22Rv1 (cell line): ENCODE measurements around the gene CHMP2B.
A peak's percentile ranks its signal among the peaks of the same experiment; 100 is the strongest.

ENCODE experiments used
- H3K27ac ChIP-seq: fragments of 450-650 bp; 2 replicates; pipeline ENCODE4 v1.5.1; 2017
- CTCF ChIP-seq: fragments of 450-650 bp; IDR thresholded peaks from 2 replicates; pipeline ENCODE4 v1.5.1; 2017; ENCODE audit warnings: mild to moderate bottlenecking
- ZFX ChIP-seq: fragments of 450-650 bp; IDR thresholded peaks from 2 replicates; pipeline ENCODE4 v1.6.1; 2017; ENCODE audit warnings: antibody characterized with exemption, borderline replicate concordance

Gene CHMP2B, protein sequence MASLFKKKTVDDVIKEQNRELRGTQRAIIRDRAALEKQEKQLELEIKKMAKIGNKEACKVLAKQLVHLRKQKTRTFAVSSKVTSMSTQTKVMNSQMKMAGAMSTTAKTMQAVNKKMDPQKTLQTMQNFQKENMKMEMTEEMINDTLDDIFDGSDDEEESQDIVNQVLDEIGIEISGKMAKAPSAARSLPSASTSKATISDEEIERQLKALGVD

GRCh38 chr3:87227104-87227834 lies at the start of gene CHMP2B:
Gene CHMP2B, plus strand, starts transcription at chr3:87227309. Its CDS starts 214 bp downstream, at chr3:87227523.
- no peak for TF ChIP-seq CTCF
- TF ChIP-seq ZFX: no peak
- peak within 1 kb of the TSS; percentile 91 for H3K27ac ChIP-seq

DNA sequence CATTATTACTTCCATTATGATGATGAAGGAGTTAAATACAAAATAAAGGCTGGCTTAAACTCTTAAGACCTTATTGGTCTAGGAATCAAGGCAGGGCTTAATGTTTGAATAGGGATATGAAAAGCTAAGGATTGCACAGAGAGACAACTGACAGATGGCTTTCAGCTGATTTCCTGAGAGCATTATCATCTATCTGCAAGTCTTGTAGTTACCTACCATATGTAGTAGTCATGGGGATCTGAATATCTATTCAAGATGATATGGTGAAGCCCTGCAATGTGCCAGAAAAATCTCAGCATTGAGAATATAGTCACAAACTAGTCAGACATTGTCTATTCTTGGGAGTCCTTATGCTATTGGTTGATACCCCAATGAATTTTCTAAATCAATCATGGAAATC lies 47.5 kb upstream of the CHMP2B start:
- TF ChIP-seq CTCF (no peak), ZFX (no peak)
- no peak overlapping the region for H3K27ac ChIP-seq

- no peak overlapping the region for H3K27ac ChIP-seq
- TF ChIP-seq CTCF: no peak
- no peak for TF ChIP-seq ZFX
Measured at GRCh38 chr3:87181551-87181950, 45.6 kb upstream of the CHMP2B start.

DNA sequence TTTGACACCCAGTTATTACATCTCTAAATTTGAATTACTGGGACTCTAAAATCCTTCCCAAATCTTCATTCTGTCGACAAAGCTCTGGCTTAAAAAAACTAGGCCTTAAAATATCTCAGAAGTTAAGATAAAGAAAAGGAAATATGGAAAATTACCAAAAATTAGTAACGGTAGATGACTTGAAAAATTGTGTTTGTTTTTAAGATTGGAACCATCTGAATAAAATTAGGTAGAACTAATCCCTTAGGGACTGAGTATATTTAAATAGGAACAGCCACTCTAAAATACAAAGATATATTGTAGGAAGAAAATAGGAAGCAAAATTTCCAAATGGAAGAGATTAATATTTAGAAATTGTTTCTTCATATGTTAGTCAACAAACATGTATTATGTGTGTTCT lies 45.1 kb upstream of the CHMP2B start:
- TF ChIP-seq CTCF (no peak), ZFX (no peak)
- H3K27ac ChIP-seq: no peak overlapping the region

DNA sequence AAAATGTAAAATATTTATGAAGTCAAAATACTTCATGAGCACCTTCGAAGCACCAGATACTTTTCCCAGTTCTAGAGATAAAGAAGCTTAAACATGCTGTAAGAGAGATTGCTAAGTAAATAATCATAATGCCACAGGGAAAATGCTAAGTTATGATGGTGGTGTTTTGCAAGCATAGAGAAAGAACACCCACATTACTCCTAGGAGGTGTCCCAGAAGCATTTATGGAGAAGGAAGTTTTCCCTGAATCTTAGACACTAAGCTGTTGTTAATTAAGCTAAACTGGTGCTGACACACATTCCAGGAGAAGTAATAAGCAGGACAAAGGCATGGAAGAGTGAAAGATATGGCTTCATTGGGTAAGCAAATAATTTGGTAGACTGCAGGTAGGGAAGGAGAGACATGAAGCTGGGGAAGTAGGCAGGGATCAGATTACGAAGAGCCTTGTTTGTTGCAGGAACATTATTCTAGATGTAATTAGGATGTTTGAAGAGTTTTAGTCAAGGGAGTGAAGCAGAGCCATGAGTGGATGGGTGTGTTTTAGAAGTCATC lies 40.4 kb upstream of the CHMP2B start:
- TF ChIP-seq CTCF (no peak), ZFX (no peak)
- no peak overlapping the region for H3K27ac ChIP-seq

DNA sequence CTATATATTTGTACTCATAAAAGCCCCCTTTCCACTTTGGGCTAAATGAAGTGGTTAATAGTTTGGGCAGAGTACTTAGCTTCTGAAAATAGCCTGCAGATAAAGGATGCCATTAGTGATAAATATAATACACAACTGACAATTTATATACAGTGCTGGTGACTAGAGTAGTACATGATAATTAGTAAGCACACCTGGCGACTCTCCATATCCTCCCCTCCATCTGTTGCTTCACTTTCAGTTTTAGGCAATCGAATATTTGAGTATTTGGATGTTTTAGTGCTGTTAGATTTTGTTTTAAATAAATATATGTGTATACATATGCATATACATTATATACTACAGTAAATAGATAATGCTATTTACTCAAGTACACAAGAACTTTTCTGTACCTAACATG lies 35.9 kb upstream of the CHMP2B start:
- no peak overlapping the region for H3K27ac ChIP-seq
- TF ChIP-seq CTCF (no peak), ZFX (no peak)

DNA sequence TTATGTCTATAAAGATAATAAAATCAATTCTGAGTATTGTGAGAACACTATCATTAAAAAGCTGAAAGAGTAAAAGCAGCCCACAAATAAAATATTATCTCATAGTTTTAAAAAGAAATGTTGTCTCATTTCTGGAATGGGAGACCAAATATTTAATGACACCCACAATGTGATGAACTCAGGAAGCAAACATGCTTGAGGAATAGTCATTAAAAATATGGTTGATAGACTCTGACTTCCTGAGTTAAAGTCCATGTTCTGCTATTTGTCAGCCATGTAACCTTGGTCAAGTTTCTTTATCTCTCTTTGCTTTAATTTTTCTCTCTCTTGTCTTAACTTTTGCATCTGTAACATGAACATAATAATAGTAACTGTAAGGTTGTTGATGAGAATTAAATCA lies 35.5 kb upstream of the CHMP2B start:
- TF ChIP-seq ZFX: no peak
- TF ChIP-seq CTCF: no peak
- H3K27ac ChIP-seq: no peak overlapping the region
